M059J (cell line): ENCODE measurements around the gene ASB2. TPM values are rescaled to one million over a fixed set of nuclear protein-coding genes. Genes with fewer than 3 reads are reported as not detected.

Experiments used
- DNase-seq: peaks from one replicate; pipeline ENCODE4 v3.0.0-alpha.2; 2012; ENCODE audit warnings: low read depth
- total RNA-seq: library from RNA; depleted of rRNA; stranded (reverse); fragments of >200 nt; shearing (Covaris generic); gene quantifications from 2 replicates; pipeline ENCODE4 v1.2.3, GENCODE V29; 2014

The ASB2 gene
- total RNA-seq, 1 experiment from 2014 or later, result not detected

DNA sequence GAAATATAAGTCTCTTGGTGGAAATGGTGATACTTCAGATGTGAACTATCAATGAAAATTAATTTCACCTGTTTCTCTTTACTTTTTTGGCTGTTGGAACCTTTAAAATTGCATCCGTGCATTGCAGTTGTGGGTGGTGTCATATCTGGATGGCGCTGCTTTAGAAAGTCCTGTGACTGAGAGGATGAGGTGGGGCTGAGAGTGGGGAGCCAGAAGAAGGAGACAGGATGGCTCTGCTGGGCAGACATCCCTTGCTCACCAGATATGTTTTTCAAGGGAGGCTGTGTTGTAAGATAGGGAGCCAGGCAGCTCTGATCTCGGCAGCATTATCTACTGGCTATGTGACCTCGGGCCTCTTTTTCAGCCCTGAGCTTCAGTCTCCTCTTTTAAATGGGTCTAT lies 12.7 kb downstream of the ASB2 start:
- no peak for DNase-seq

DNA sequence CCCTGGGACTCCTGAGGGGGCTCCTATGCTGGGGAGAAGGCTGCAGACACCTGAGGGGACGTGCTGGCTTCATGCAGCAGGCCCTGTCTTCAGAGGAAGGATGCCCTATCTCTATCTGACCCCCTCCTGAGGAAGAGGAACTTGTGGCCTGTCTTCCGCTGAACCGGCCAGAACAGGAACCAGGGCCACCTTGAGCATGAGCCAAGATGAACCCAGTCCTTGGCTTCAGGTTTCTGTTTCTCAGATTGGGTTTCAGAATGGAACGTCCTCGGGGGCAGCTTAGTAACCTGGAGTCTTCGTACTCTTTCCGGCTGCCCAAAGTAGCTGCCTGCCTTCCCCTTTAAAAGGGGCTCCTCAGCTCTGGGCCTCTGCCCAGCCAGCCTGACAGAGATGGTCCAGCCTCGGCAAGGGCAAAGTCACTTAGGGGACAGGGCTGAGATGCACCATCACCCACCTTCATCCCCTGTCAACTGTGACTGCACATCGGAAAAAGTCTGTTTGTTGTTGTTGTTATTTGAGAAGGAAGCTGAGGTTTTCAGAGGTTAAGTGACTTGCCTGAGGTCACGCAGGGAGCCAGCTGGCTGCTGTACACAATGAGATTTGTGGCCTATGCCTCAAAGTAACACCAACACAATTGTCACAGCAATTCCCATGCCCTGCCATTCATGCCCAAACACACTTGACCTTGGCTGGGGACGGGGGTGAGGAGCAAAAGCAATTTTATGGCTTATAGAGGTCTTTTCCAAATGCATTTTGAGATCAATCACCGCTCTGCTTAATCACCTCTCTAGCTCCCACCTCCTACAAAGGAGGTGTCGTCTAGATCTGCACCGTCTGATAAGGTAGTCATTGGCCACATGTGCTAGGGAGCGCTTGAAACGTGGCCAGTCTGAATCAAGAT lies 13.4 kb downstream of the ASB2 start:
- peak; percentile 67 for DNase-seq

DNA sequence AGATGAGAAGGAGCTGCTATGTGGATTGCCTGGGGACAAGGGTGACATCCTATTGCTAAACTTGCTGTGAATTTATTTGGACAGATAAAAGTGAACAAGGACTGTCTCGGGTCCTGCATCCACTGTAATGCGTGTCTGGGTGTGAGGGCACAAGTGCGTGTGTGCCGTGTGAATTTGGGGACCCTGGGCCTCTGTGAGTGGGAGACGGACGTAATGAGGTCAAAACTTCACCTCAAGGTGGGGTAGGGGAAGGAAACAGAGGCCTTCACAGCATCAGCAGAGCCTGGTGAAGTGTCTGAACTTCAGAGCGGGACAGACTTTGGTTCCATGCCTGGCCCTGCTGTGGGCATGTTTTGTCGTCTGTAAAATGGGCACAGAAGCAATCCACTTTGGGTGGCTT lies 14.8 kb downstream of the ASB2 start:
- no peak for DNase-seq

DNA sequence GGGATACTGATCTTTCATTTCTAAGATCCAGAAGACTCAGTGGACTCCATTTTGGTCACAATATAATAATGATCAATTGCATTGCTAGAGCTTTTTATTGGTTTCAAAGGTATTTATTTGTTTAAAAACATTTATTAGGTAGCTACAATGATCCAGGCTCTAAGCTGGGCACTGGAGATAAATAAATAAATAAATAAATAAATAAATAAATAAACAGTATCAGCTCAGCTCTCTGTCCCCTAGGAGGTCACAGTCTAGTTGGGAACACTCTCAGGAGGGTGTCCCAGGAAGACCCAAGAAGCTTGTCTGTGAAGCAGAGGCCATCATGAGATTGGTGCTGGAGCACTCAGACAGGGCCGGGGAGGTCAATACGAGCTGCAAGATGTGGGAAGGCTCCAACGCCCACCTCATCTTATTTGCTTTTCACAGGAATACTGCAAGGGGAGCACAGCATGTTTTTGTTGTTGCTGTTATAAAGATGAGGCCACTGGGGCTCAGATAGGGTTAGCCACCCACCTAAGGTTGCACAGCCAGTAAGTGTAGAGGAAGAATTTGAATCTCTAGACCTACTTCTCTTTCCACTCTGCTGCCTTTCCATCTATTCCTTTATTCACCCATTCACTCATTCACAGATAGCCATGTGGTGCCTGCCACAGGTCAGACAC lies 15.5 kb downstream of the ASB2 start:
- DNase-seq, result no peak

DNA sequence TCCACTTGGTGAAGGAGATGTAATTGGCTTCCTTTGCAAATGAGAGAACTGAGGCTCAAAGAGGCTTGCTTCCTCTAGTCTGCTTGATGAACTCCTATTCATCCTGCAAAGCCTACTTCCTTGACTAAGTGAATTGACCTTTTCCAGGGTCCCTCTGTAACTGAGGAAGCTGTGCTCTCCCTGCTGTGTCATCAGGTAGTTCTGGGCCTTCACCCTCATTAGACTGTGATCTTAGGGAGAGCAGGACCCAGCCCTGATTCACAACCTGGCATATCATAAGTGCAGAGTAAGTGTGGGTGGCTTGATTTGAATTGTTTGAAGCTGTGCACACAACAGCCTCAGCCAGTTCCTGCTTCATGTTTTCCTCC lies 16.3 kb downstream of the ASB2 start:
- no peak for DNase-seq

DNA sequence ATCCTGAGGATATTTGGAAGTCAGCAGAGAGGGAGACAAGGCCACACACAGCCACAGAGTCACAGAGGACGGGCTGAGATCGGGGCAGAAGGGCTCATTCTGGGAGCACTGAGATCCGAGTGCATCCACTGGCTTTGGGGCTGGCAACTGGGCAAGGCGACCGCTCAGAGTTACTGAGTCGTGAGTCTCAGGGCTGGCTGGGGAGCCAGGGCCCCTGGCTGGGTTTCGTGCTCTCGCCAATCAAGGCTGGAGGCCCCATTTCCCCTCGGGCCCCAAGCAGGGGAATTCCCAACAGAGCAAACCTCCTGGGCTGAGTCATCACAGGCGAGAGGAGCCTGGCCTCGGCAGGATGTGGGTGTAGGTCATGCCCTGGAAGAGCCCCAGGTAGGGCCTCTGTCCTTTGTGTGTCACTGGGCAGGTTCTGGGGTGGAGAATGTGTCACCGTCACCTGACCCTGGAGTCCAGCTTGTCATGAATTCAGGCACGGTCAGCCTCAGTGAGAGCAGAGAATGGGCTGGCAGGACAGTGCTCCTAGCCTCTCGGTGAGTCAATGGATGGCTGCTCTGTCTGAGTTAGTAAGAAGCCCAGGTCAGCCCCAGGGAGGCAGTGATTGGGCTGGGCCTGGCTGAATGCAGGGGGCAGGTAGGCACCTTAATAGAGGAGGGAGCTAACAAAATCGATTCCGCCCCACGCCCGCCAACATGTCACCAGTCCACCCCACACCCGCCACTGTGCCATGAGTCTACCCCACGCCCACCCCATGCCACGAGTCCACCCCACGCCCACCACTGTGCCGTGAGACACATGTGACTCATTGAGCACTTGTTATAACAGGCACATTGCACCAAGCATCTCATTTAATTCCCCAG lies 16.9 kb downstream of the ASB2 start:
- peak; percentile 97 for DNase-seq

DNA sequence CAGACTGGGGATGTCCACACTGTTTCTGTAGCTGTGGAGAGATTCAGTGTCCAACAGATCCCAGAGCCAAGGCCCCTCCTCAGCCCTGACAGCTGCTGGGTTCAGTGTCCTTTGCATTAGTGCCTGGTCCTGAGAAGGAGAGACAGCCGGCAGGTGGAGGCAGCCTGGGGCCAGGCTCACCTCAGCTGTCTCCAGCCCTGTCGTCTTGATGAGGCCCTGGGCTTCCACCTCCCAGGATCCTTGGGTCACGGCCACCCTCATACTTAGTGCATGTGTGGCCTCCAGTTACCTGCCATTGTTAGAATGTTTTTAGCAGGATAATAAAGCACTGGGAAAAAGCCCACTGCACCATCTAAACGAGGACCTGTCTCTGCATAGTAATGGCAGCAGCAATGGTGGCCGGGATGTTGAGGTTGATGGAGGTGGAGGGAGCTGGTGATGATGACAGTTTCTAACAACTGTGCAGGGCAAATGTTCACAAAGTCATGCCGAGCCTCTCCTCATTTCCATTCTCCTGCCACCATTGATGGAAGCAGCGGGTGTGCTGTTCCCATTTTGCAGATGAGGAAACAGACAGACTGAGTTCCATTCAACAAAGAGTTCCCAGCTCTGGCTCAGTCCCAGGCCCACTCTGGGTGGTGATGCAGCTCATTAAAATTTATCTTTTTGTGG lies 17.7 kb downstream of the ASB2 start:
- DNase-seq, result no peak

DNA sequence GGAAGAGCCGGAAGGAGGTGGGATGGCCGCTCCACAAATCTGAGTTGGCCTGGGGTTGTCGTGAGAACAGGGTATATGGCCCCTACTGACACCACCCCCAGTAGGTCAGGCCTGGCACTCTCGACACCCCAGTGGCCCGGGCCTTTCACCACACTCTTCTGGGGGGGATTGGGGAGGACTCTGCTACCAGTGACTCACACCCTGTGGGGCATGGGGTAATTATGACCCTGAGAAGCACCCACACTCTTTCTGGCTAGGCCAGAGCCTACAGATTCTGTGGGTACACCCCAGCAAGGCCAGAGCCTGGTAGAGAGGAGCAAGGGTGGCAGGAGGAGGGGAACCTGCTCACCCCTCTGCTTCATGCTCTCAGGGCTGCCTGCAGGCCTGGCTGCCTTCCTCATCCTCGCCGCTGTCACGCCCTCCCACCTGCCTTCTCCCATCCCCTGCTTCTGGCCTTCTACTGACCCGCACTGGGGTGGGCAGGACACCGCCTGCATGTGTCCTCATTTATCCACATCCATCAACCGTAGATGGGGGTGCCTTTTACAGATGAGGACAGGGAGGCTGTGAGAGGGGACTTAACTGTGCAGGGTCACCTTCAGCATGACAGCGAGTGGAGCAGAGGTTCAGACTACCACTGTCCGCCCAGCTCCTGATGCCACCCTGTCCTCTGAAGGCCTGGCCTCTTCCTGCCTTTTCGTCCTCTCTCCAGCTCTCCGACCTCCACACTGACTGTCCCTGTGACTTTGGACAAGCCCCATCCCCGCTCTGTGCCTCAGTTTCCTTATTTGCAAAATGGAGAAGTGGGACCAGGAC lies 18.4 kb downstream of the ASB2 start:
- no peak for DNase-seq

DNA sequence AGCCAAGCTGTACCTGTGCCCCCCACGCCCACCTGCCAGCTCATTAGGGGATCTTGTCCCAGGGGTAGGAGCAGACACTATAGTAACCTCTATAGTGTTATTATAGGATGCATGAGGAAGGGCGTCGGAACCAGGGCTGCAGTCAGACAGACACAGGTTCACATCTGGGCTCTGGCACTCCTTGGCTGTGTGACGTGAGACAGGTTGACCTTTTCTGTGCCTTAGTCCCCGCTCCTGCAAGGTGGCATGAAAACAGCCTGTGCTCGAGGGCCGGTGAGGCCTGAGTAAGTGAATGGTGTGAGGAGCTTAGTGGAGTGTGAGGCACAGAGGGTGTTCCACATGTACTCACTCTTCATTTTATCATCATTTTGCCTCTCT lies 19.0 kb downstream of the ASB2 start:
- no peak for DNase-seq

DNA sequence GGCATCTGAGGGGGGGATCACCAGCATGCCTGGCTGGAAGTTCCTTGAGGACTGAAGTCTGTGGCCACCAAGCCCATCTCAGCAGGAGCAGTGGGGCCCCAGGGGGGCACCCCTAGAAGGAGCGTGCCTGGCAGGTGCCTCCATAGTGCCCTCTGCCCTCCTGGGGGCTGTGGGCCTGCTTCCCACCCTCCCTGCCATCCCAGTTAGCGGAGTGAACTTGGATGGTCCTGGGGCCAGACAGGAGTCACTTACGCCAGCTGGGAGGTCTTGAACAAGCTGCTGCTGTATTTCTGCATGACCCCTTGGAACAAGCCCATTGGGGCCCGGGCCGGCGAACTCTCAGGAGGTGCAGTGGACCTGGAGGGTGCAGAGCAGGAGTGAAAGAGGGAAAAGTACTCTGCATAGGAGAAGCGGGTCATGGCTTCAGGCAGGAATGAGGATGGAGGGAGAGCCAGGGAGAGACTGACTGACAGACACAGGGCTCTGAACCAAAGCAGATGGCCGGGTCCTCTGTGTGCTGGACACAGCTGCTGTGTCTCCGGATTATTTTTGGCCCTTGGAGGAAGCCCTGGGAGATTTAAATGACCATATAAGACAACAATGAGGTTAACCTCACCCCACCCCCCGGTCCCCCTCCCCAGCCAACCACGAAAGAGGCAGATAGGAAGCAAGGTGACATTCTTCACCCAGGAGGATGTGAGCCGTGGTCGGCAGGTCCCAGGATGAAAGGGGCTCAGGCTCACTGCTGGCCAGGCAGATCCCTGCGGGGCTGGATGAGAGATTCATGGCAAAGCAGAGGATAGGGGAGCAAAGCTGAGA lies 19.6 kb downstream of the ASB2 start:
- no peak for DNase-seq

DNA sequence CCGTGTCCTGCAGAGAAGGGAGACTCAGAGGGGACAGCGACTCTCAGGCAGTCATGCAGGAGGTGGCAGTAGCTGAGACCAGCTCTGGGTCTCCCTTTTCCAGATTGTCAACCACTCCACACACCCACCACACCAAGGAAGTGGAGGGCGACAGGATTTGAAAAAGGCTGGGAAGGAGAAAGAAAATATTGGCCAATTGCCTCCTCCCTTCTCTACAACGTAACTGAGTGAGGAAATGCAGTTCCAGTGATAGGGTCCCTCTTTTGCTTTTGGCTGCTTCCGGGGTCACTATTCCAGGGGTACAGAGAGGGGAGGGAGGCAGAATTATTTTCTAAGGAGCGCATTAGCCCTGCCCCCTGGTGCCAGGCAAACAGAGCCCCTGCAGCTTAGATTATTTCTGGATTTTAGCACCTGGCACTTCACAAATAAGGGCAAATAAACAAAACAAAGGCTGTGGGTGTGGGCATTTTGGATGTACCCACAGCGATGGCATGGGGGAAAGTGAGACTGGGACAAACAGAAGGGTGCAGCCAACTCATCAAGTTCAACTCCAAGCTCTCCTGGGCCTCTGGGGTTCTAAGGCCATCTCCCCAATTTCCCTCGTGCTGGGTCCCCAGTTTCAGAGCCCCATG lies 20.4 kb downstream of the ASB2 start:
- no peak for DNase-seq

DNA sequence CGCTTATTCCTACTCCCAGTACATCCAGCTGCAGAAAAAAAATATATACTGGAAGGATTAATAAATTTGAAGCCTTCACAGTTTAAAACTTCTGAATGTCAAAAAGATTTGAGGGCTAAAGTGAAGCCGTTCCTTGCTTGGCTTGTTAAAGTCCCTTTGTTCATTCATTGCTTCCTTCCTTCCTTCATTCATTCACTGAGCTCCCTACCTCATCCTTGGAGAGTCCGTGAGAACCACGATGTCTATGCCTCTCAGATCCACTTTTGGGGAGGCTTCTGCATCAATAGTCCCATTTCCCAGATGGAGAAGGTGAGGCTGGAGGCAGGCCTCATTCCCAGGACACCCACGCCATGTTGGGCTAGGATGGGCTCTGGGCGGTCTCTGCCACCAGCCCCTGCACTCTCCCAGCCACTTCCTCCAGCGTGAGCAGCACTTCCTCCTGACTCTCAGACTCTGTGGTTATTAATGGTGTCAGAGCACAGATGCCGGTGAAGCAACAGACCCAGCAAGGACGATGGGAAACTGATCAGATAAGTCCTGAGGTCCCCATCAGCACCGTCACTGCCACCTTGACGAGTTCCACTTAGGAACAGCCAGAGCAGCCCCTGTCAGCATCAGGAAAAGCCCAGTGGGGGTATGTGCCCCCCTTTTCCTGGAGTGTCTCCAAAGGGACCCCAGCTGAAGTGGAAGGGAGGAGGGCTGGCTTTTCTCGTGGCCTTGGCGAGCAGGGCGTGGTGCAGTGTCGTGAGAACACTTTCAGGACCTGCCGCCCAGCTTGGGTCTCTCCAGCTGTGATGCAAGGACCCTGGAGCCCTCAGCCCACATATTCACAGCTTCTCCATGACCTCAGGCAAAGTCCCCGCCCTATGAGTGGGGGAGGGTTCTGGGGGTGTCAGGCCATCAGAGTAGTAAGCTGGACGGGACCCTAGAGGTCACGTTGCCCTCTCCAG lies 21.2 kb downstream of the ASB2 start:
- no peak for DNase-seq

DNA sequence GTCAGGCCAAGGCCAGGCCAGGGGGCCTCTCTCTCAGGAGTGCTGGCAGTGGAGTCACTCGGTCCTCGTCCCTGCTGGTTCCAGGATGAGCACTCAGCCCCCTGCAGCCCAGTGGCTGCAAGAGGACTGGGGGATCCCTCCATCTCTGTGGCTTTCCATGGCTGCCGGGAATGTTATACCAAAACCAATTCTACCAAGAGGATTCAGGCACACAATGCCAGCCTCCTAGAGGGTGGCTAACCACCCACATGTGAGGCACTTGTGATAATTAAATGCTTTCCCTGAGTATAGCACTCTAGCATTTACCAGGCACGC lies 21.9 kb downstream of the ASB2 start:
- no peak for DNase-seq

DNA sequence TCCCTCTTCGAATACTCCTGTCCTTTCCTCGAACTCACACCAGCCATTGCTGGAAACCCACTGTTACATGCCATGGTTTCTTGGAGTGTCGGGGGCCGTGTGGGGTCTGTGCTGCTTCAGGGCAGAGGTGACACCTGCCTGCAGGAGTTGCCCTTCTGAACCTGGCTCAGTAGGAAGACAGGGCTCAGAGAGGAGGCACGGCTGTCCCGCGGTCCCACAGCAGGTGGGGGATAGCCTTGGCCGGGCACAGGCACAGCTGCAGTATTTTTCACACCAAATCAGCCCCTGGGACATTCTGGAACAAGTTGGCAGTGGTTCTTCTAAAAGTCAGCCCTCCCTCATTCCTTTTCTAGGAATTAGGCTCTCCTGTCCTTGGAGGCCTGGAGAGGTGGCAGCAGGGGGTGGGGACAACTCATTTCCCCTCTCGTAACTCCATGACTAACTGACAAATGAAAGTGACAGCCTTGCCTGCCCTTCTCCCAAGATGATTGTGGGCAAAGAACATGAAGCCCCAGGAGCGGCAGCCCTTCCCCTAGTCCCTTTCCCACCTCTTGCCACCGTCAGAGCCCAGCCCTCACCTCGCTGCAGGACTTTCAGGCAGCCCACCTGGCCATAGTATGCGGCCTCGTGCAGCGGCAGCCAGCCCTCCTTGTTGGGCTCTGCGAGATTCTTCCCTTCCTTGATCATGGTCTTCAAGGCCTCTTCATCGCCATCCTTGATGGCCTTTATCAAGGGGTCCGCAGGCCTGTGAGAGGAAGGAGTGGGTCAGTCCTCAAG lies 22.4 kb downstream of the ASB2 start:
- DNase-seq, result no peak

DNA sequence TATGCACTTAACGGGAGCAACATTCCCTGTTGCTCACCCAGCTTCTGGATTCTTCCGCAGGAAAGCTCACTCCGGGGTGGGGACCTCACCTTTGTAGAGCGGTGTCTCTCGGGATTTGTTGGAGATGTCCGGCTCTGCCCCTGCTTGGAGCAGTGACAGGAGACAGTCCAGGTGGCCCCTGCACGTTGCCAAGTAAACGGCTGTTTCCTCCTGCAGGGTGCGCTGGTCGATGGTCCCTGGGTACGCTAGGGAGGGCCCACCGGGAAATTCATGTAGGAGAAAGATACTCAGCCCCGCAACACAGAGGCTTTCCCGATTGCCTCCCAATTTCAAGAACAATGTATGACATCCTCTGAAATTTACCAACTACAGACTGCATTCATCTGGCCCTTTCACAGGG lies 23.1 kb downstream of the ASB2 start:
- DNase-seq, result no peak

DNA sequence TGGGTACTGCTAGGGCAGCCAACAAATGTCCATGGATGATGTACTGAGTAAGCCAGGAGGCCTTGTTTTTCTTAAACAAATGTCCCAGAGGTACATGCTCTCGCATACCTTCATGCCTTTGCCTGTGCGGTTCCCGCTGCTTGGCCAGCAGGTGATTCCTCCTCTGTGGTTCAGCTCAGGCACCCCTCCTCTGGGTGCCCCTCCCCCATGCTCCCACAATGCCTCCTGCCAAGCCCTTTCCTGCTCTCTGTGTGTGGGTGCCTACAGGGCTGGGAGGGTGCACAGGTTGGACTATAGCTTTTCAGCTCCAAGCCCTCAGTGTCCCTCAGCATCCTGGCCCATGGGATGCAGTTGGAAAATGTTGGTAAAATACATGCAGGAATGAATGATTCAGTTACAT lies 23.5 kb downstream of the ASB2 start:
- no peak for DNase-seq

DNA sequence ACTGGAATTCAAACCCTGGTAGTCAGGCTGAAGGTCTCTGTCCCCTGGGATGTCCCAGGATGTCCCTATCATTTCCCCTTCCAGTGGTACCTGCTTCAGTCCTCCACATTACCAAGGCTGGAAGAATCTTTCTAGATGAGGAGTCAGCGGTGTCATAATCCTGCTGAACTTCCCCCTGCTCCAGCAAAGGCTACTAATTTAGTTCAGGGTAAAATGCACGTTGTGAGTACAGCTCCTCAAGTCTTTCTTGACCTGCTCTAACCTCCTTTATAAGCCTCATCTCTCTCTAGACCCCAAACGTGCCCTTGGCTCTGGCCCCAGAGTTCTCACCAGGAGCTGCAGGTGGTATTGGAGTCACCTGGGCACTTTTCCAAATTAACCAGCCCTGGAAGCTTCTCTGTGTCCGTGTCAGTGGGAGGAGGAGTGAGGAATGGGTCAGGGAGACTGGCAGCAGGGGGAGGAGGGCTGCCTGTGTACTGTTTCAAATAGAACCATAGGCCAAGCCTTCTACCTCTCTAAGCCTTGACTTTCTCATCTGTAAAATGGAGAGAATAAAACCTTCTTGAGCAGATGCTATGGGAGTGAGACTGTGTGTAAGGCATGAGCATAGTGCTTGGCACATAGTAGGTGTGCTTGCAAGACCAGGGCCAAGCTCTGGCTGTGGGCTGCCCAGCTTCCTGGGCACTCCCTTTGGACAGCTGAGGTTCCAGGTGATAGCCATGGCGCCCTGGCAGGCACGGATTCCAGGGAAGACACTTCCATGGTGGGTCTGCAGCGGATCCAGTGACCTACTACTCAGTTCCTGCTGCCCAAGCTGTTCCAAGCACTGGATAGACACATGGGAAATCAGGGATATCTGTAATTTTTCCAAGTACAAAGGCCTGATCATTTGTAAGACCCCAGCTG lies 24.5 kb downstream of the ASB2 start:
- peak; percentile 24 for DNase-seq
